Right lobe of liver (tissue), 4 donors: Measurements from ENCODE around the gene MMP25.

Source experiments
- CTCF ChIP-seq, 4 donors: fragments of 200-600 bp in 3 of 4; fragments of 450-650 bp in 1 of 4; IDR thresholded peaks; one replicate each; pipeline versions ENCODE4 v1.5.1 to v1.8.0; 2016 to 2022; ENCODE audit warnings: antibody characterized with exemption in 4 of 4, mild to moderate bottlenecking in 2 of 4
- POLR2A ChIP-seq: fragments of 450-650 bp; IDR thresholded peaks from one replicate; pipeline ENCODE4 v1.6.1; 2017; ENCODE audit warnings: antibody characterized with exemption, mild to moderate bottlenecking
- donor health status: DM: no; HTN: no; CAD: no.
- donor health status: DM: no; HTN: no; CAD: no.
- donor health status: DM: no; HTN: yes; CAD: no.

- TF ChIP-seq CTCF (IDR thresholded peaks at IDR 0.05) (no peak), POLR2A (no peak)
These were observed 29.2 kb downstream of the MMP25 start for GRCh38 chr16:3075523-3075915.
